Measurements from ENCODE around the gene BMP7. TPM values are rescaled to one million over a fixed set of nuclear protein-coding genes. Genes with fewer than 3 reads are reported as not detected.

The BMP7 gene
- total RNA-seq, 3 donors from 2014 or later (not counting 1 experiment from before 2014, with no cell fraction given), result not detected

DNA sequence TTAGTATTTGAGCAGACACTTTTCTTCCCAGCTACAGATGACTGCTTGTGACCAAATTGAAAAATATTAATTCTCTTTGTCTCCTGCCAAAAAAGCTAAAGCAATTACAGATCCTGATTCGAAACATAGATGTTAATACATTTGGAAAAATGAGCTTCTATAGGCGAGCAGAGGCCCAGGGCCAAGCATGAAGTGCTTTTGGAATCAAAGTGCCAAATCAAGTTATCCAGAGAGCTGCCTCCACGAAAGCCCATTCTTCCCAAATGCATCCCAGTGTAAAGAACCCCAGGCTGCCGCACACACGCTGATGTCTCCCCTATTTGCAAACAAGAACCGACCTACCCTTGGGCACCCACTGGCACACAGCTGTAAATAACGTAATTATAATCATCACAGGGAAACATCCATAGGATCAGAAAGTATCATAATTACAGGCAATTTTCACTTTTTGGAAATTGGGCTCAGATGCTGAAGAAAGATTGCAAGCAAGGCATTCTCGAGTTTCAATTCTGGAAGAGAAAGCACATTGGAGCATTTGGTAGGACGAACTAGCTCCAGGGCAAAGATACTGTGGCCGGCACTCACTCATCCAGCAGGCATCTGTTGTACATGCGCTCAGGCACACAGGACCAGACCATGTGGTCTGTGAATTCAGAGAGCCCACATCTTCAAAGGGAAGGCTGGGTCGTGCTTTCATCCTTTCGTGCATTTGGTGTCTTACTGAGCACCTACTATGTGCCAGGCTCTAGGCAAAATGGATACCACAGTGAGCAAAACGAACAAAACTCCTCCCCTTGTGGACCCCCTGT lies 45.9 kb downstream of the BMP7 start:
- no peaks in the 10 kb centered on the region for H3K9me3 ChIP-seq (ENCODE audit: control insufficient read depth, insufficient read depth, low read length)
- no peaks in the 10 kb centered on the region for H3K27me3 ChIP-seq (ENCODE audit: control insufficient read depth, insufficient read depth, low read length)
- H3K36me3 Mint-ChIP-seq, result no peaks in the 10 kb centered on the region
- H3K27ac Mint-ChIP-seq, result no peak overlapping the region
- no peaks in the 10 kb centered on the region for H3K4me1 Mint-ChIP-seq
- no peak overlapping the region for H3K27ac ChIP-seq (ENCODE audit: low read length)
- ATAC-seq (no peak), DNase-seq (no peak)
- WGBS (ENCODE audit: insufficient coverage), result 82% methylated on average over 14 of the region's 14 CpGs
- no peaks in the 10 kb centered on the region for H3K9me3 Mint-ChIP-seq
- no peak overlapping the region for H3K4me3 ChIP-seq (ENCODE audit: low read length)
- intact Hi-C loops (cut with micrococcal nuclease), result no loop called here
- H3K4me1 ChIP-seq (ENCODE audit: control insufficient read depth, insufficient read depth, low read length), result no peaks in the 10 kb centered on the region
- no peaks in the 10 kb centered on the region for H3K36me3 ChIP-seq (ENCODE audit: control insufficient read depth, insufficient read depth, low read length)
- TF ChIP-seq, protein P1, sequence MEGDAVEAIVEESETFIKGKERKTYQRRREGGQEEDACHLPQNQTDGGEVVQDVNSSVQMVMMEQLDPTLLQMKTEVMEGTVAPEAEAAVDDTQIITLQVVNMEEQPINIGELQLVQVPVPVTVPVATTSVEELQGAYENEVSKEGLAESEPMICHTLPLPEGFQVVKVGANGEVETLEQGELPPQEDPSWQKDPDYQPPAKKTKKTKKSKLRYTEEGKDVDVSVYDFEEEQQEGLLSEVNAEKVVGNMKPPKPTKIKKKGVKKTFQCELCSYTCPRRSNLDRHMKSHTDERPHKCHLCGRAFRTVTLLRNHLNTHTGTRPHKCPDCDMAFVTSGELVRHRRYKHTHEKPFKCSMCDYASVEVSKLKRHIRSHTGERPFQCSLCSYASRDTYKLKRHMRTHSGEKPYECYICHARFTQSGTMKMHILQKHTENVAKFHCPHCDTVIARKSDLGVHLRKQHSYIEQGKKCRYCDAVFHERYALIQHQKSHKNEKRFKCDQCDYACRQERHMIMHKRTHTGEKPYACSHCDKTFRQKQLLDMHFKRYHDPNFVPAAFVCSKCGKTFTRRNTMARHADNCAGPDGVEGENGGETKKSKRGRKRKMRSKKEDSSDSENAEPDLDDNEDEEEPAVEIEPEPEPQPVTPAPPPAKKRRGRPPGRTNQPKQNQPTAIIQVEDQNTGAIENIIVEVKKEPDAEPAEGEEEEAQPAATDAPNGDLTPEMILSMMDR (IDR thresholded peaks at IDR 0.05), result no peak
- no peak overlapping the region for H3K4me3 Mint-ChIP-seq
- H3K27me3 Mint-ChIP-seq (ENCODE audit: low read depth in 2 of 2), result no peaks in the 10 kb centered on the region

GRCh38 chr20:57219071-57219677 lies 47.3 kb downstream of the BMP7 start:
- Histone ChIP-seq H3K27me3 (ENCODE audit: control insufficient read depth, insufficient read depth, low read length) (no peaks in the 10 kb centered on the region), H3K36me3 (ENCODE audit: control insufficient read depth, insufficient read depth, low read length) (no peaks in the 10 kb centered on the region), H3K27ac (ENCODE audit: low read length) (no peak overlapping the region), H3K4me1 (ENCODE audit: control insufficient read depth, insufficient read depth, low read length) (no peaks in the 10 kb centered on the region), H3K4me3 (ENCODE audit: low read length) (no peak overlapping the region), H3K9me3 (ENCODE audit: control insufficient read depth, insufficient read depth, low read length) (no peaks in the 10 kb centered on the region)
- ATAC-seq (no peak), DNase-seq (no peak)
- intact Hi-C loops (cut with micrococcal nuclease), result no loop called here
- H3K9me3 Mint-ChIP-seq, result no peaks in the 10 kb centered on the region
- TF ChIP-seq, protein P1 (IDR thresholded peaks at IDR 0.05), result no peak
- H3K4me3 Mint-ChIP-seq, result no peak overlapping the region
- no peaks in the 10 kb centered on the region for H3K36me3 Mint-ChIP-seq
- H3K27me3 Mint-ChIP-seq (ENCODE audit: low read depth in 2 of 2), result peaks cover 4 to 8% of the 10 kb centered on the region in 2 donors
- H3K27ac Mint-ChIP-seq, result no peak overlapping the region
- 90% methylated on average over 11 of the region's 11 CpGs for WGBS (ENCODE audit: insufficient coverage)
- no peaks in the 10 kb centered on the region for H3K4me1 Mint-ChIP-seq

- Mint-ChIP-seq H3K27me3 (ENCODE audit: low read depth in 2 of 2) (peaks cover 4 to 14% of the 10 kb centered on the region in 2 donors), H3K36me3 (no peaks in the 10 kb centered on the region), H3K27ac (no peak overlapping the region), H3K4me1 (no peaks in the 10 kb centered on the region), H3K4me3 (no peak overlapping the region), H3K9me3 (no peaks in the 10 kb centered on the region)
- Histone ChIP-seq H3K36me3 (ENCODE audit: control insufficient read depth, insufficient read depth, low read length) (no peaks in the 10 kb centered on the region), H3K27ac (ENCODE audit: low read length) (no peak overlapping the region), H3K4me3 (ENCODE audit: low read length) (no peak overlapping the region), H3K27me3 (ENCODE audit: control insufficient read depth, insufficient read depth, low read length) (no peaks in the 10 kb centered on the region), H3K4me1 (ENCODE audit: control insufficient read depth, insufficient read depth, low read length) (no peaks in the 10 kb centered on the region), H3K9me3 (ENCODE audit: control insufficient read depth, insufficient read depth, low read length) (no peaks in the 10 kb centered on the region)
- TF ChIP-seq, protein P1 (IDR thresholded peaks at IDR 0.05), result no peak
- intact Hi-C loops (cut with micrococcal nuclease), result no loop called here
- DNase-seq (no peak), ATAC-seq (no peak)
- 89% methylated on average over 5 of the region's 5 CpGs for WGBS (ENCODE audit: insufficient coverage)
Measured at GRCh38 chr20:57218489-57218888, 48.0 kb downstream of the BMP7 start.

Measured in natural killer cell (primary cell).